22Rv1 (cell line): Measurements from ENCODE around the gene NUMA1.

ENCODE experiments used
- ZFX ChIP-seq: fragments of 450-650 bp; IDR thresholded peaks from 2 replicates; pipeline ENCODE4 v1.6.1; 2017; ENCODE audit warnings: antibody characterized with exemption, borderline replicate concordance
- TF ChIP-seq, protein P1 (sequence below): fragments of 450-650 bp; IDR thresholded peaks from 2 replicates; pipeline ENCODE4 v1.5.1; 2017; ENCODE audit warnings: mild to moderate bottlenecking

DNA sequence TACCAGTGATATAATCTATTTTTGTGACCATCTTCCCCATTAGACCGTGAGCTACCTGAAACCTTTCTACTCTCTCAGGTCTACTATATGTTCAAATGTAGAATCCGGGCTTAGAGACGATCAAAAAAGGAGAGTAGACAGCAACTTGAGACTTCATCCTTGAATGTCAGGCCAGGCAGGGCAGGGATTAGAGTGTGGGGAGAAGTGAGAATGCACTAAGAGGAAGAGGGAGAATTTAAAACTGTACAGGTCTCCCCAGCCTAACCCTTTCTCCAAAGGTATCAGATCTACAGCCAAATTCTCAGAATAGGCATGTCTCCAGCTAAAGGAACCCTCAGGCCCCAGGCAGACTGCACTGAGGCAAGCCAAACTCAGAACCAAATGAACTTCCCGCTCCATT lies 21.8 kb upstream of the NUMA1 start:
- TF ChIP-seq, protein P1, sequence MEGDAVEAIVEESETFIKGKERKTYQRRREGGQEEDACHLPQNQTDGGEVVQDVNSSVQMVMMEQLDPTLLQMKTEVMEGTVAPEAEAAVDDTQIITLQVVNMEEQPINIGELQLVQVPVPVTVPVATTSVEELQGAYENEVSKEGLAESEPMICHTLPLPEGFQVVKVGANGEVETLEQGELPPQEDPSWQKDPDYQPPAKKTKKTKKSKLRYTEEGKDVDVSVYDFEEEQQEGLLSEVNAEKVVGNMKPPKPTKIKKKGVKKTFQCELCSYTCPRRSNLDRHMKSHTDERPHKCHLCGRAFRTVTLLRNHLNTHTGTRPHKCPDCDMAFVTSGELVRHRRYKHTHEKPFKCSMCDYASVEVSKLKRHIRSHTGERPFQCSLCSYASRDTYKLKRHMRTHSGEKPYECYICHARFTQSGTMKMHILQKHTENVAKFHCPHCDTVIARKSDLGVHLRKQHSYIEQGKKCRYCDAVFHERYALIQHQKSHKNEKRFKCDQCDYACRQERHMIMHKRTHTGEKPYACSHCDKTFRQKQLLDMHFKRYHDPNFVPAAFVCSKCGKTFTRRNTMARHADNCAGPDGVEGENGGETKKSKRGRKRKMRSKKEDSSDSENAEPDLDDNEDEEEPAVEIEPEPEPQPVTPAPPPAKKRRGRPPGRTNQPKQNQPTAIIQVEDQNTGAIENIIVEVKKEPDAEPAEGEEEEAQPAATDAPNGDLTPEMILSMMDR, result no peak
- TF ChIP-seq ZFX, result no peak
